Neural cell (in vitro differentiated cells): ENCODE results near the gene PSMD13. TPM values are rescaled to one million over a fixed set of nuclear protein-coding genes. Genes with fewer than 3 reads are reported as not detected.

Experiments
- H2AFZ ChIP-seq: fragments of 200-600, 300-800 bp; sonication (generic), shearing (Covaris generic); 2 replicates; pipeline ENCODE4 v1.6.0; 2014; ENCODE audit warnings: low read depth, mild to moderate bottlenecking, antibody characterized with exemption, low read length, moderate library complexity
- H3F3A ChIP-seq: fragments of 200-600 bp; shearing (Covaris generic); 2 replicates; pipeline ENCODE4 v1.6.1; 2016; ENCODE audit warnings: mild to moderate bottlenecking, moderate library complexity, mixed read lengths, antibody characterized with exemption, low read length; ENCODE audit not compliant: insufficient read depth, poor library complexity, severe bottlenecking
- H3K27ac ChIP-seq: fragments of 200-600, 300-800 bp; sonication (generic), shearing (Covaris generic); 2 replicates; pipeline ENCODE4 v1.5.1; 2014; ENCODE audit warnings: mild to moderate bottlenecking, low read length, moderate library complexity
- H3K27me3 ChIP-seq: fragments of 300-800, 200-600 bp; sonication (generic), shearing (Covaris generic); 2 replicates; pipeline ENCODE4 v1.6.0; 2014; ENCODE audit warnings: mild to moderate bottlenecking, low read depth, low read length, moderate library complexity; ENCODE audit not compliant: insufficient read depth
- H3K36me3 ChIP-seq: fragments of 300-800, 200-600 bp; sonication (generic), shearing (Covaris generic); 2 replicates; pipeline ENCODE4 v1.5.1; 2014; ENCODE audit warnings: mild to moderate bottlenecking, antibody characterized with exemption, low read length, moderate library complexity; ENCODE audit not compliant: insufficient read depth
- H3K4me2 ChIP-seq: fragments of 300-800, 200-600 bp; sonication (generic), shearing (Covaris generic); 2 replicates; pipeline ENCODE4 v1.6.0; 2014; ENCODE audit warnings: mild to moderate bottlenecking, low read length
- H3K4me3 ChIP-seq: fragments of 300-800, 200-600 bp; sonication (generic), shearing (Covaris generic); 2 replicates; pipeline ENCODE4 v1.5.1; 2014; ENCODE audit warnings: mild to moderate bottlenecking, low read length, moderate library complexity
- H3K79me2 ChIP-seq: fragments of 200-600 bp; shearing (Covaris generic); replicated peaks from 2 replicates; pipeline ENCODE4 v1.6.0; 2014; ENCODE audit warnings: mild to moderate bottlenecking, low read length, moderate library complexity; ENCODE audit not compliant: insufficient read depth
- H3K9ac ChIP-seq: fragments of 300-800, 200-600 bp; sonication (generic), shearing (Covaris generic); 2 replicates; pipeline ENCODE4 v1.6.1; 2016; ENCODE audit warnings: mild to moderate bottlenecking, low read length, mixed read lengths
- H3K9me2 ChIP-seq: fragments of 200-600 bp; shearing (Covaris generic); 2 replicates; pipeline ENCODE4 v1.6.1; 2016; ENCODE audit warnings: mild to moderate bottlenecking, low read length, mixed read lengths; ENCODE audit not compliant: insufficient read depth
- H3K9me3 ChIP-seq: fragments of 200-600, 300-800 bp; sonication (generic), shearing (Covaris generic); 2 replicates; pipeline ENCODE4 v1.6.1; 2016; ENCODE audit warnings: mild to moderate bottlenecking, mixed run types, low read length, moderate library complexity, mixed read lengths
- H4K20me1 ChIP-seq: fragments of 200-600 bp; shearing (Covaris generic); 2 replicates; pipeline ENCODE4 v1.6.1; 2016; ENCODE audit warnings: mild to moderate bottlenecking, mixed run types; ENCODE audit not compliant: insufficient read depth
- EP300 ChIP-seq: fragments of 450-650 bp; conservative IDR thresholded peaks from 2 replicates; pipeline ENCODE4 v1.6.1; 2014; ENCODE audit warnings: antibody characterized with exemption, mild to moderate bottlenecking, moderate library complexity; ENCODE audit not compliant: poor library complexity, severe bottlenecking
- EZH2 ChIP-seq: fragments of 200-600, 300-800 bp; shearing (Covaris generic), sonication (generic); IDR thresholded peaks from 2 replicates; pipeline ENCODE4 v1.6.1; 2014; ENCODE audit warnings: antibody characterized with exemption, low read length, borderline replicate concordance, mild to moderate bottlenecking; ENCODE audit not compliant: insufficient read depth, poor library complexity, severe bottlenecking
- MXI1 ChIP-seq: fragments of 450-650 bp; conservative IDR thresholded peaks from 2 replicates; pipeline ENCODE4 v1.6.1; 2014; ENCODE audit warnings: antibody characterized with exemption, mild to moderate bottlenecking; ENCODE audit not compliant: poor library complexity, severe bottlenecking
- POLR2AphosphoS5 ChIP-seq: IDR thresholded peaks from 2 replicates; pipeline ENCODE4 v1.6.1; 2012
- RAD21 ChIP-seq: fragments of 450-650 bp; conservative IDR thresholded peaks from 2 replicates; pipeline ENCODE4 v1.6.1; 2014; ENCODE audit warnings: antibody characterized with exemption, mild to moderate bottlenecking, moderate library complexity
- SMC3 ChIP-seq: fragments of 450-650 bp; conservative IDR thresholded peaks from 2 replicates; pipeline ENCODE4 v1.6.1; 2014; ENCODE audit warnings: antibody characterized with exemption, mild to moderate bottlenecking, moderate library complexity; ENCODE audit not compliant: poor library complexity
- TAF1 ChIP-seq: IDR thresholded peaks from 2 replicates; pipeline ENCODE4 v1.6.1; 2012; ENCODE audit warnings: low read depth
- polyA plus RNA-seq: library from polyadenylated mRNA; depleted of rRNA; stranded (reverse); fragments of >200 nt; gene quantifications from 2 replicates; pipeline ENCODE4 v1.2.3, GENCODE V29; 2014
- TF ChIP-seq, protein P1 (sequence below): IDR thresholded peaks from 2 replicates; pipeline ENCODE4 v1.6.1; 2012; ENCODE audit warnings: borderline replicate concordance
- TF ChIP-seq, protein P2 (sequence below): fragments of 450-650 bp; IDR thresholded peaks from 2 replicates; pipeline ENCODE4 v1.5.1; 2014; ENCODE audit warnings: antibody characterized with exemption, mild to moderate bottlenecking, moderate library complexity; ENCODE audit not compliant: poor library complexity, severe bottlenecking

The PSMD13 gene
- polyA plus RNA-seq, 1 donor from 2014 or later: 183 TPM

DNA sequence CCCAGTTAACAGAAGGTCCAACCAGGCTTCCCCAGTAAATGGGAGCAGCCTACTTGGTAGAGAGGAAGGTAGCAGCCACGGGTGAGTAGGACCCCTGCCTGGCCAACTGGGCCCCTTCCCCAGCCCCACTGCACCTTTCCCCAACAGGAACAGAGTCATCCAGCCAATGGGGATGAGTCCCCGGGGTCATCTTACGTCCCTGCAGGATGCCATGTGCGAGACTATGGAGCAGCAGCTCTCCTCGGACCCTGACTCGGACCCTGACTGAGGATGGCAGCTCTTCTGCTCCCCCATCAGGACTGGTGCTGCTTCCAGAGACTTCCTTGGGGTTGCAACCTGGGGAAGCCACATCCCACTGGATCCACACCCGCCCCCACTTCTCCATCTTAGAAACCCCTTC, 22.7 kb upstream of the PSMD13 start (continued):
- TF ChIP-seq, protein P1, sequence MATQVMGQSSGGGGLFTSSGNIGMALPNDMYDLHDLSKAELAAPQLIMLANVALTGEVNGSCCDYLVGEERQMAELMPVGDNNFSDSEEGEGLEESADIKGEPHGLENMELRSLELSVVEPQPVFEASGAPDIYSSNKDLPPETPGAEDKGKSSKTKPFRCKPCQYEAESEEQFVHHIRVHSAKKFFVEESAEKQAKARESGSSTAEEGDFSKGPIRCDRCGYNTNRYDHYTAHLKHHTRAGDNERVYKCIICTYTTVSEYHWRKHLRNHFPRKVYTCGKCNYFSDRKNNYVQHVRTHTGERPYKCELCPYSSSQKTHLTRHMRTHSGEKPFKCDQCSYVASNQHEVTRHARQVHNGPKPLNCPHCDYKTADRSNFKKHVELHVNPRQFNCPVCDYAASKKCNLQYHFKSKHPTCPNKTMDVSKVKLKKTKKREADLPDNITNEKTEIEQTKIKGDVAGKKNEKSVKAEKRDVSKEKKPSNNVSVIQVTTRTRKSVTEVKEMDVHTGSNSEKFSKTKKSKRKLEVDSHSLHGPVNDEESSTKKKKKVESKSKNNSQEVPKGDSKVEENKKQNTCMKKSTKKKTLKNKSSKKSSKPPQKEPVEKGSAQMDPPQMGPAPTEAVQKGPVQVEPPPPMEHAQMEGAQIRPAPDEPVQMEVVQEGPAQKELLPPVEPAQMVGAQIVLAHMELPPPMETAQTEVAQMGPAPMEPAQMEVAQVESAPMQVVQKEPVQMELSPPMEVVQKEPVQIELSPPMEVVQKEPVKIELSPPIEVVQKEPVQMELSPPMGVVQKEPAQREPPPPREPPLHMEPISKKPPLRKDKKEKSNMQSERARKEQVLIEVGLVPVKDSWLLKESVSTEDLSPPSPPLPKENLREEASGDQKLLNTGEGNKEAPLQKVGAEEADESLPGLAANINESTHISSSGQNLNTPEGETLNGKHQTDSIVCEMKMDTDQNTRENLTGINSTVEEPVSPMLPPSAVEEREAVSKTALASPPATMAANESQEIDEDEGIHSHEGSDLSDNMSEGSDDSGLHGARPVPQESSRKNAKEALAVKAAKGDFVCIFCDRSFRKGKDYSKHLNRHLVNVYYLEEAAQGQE: no peak
- TF ChIP-seq POLR2AphosphoS5: no peak

GRCh38 chr11:215581-216037, 21.2 kb upstream of the PSMD13 start:
- no peaks in the 10 kb centered on the region for H4K20me1 ChIP-seq
- H3K4me3 ChIP-seq: no peak overlapping the region
- H3K36me3 ChIP-seq: no peaks in the 10 kb centered on the region
- H3K9me2 ChIP-seq: no peaks in the 10 kb centered on the region
- no peaks in the 10 kb centered on the region for H3K27me3 ChIP-seq
- peaks cover under 1% of the 10 kb centered on the region for H3K79me2 ChIP-seq
- TF ChIP-seq RAD21: no peak
- TF ChIP-seq, protein P2, sequence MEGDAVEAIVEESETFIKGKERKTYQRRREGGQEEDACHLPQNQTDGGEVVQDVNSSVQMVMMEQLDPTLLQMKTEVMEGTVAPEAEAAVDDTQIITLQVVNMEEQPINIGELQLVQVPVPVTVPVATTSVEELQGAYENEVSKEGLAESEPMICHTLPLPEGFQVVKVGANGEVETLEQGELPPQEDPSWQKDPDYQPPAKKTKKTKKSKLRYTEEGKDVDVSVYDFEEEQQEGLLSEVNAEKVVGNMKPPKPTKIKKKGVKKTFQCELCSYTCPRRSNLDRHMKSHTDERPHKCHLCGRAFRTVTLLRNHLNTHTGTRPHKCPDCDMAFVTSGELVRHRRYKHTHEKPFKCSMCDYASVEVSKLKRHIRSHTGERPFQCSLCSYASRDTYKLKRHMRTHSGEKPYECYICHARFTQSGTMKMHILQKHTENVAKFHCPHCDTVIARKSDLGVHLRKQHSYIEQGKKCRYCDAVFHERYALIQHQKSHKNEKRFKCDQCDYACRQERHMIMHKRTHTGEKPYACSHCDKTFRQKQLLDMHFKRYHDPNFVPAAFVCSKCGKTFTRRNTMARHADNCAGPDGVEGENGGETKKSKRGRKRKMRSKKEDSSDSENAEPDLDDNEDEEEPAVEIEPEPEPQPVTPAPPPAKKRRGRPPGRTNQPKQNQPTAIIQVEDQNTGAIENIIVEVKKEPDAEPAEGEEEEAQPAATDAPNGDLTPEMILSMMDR: no peak
- TF ChIP-seq SMC3: no peak
- TF ChIP-seq, protein P1: no peak
- TF ChIP-seq EP300: no peak
- TF ChIP-seq MXI1: no peak
- no peak for TF ChIP-seq POLR2AphosphoS5
- no peak for TF ChIP-seq TAF1
- TF ChIP-seq EZH2: no peak
- H2AFZ ChIP-seq: no peak overlapping the region
- H3K9ac ChIP-seq: no peak overlapping the region
- no peaks in the 10 kb centered on the region for H3K9me3 ChIP-seq
- H3K27ac ChIP-seq: no peak overlapping the region
- no peaks in the 10 kb centered on the region for H3F3A ChIP-seq
- H3K4me2 ChIP-seq: no peak overlapping the region
